Activated T-cell treated with anti-CD3 and anti-CD28 coated beads for 1 hour (primary cell): Measurements from ENCODE around the gene FIBP.

Experiments used
- DNase-seq: peaks from one replicate; pipeline ENCODE4 v3.0.0-alpha.2; 2020; ENCODE audit warnings: low read depth

The FIBP gene

GRCh38 chr11:65890324-65891218 is 2.3 kb upstream of the FIBP start, which contains the start of gene CCDC85B:
CCDC85B (plus strand) TSS chr11:65890673; CDS start chr11:65890784, 111 bp downstream.
- peak; percentile 98 for DNase-seq

GRCh38 chr11:65887723-65888162 is 528 bp downstream of the FIBP start:
- no peak for DNase-seq

- DNase-seq: no peak
Observed at GRCh38 chr11:65886826-65887722, 1.2 kb downstream of the FIBP start.

GRCh38 chr11:65885808-65886536 is 2.3 kb downstream of the FIBP start:
- DNase-seq: no peak

- DNase-seq: no peak
Observed at GRCh38 chr11:65885231-65885630, 3.0 kb downstream of the FIBP start.

- peak; percentile 73 for DNase-seq
Observed at GRCh38 chr11:65884716-65885092, 3.6 kb downstream of the FIBP start.

- no peak for DNase-seq
Observed at GRCh38 chr11:65883786-65884715, 4.2 kb downstream of the FIBP start.

- DNase-seq: no peak
Observed at GRCh38 chr11:65883058-65883761, 5.1 kb downstream of the FIBP start.

GRCh38 chr11:65882120-65883057 is 5.9 kb downstream of the FIBP start:
- no peak for DNase-seq

- DNase-seq: no peak
Observed at GRCh38 chr11:65880844-65881421, 7.3 kb downstream of the FIBP start.

GRCh38 chr11:65880027-65880426 is 8.2 kb downstream of the FIBP start:
- DNase-seq: no peak

GRCh38 chr11:65879617-65880016 is 8.7 kb downstream of the FIBP start, which contains the start of gene CTSW:
CTSW (plus strand) TSS chr11:65879837; CDS start chr11:65879855, 18 bp downstream.
- DNase-seq: no peak

GRCh38 chr11:65873318-65874156 is 14.7 kb downstream of the FIBP start:
- DNase-seq: peak; percentile 97

GRCh38 chr11:65872586-65873317 is 15.5 kb downstream of the FIBP start, which contains the start of gene EFEMP2:
EFEMP2 (minus strand) TSS chr11:65872800; CDS start chr11:65872354, 446 bp downstream.
- no peak for DNase-seq

- DNase-seq: no peak
Observed at GRCh38 chr11:65871811-65872548, 16.3 kb downstream of the FIBP start.
